ENCODE results near the gene C1QTNF4.

Gene C1QTNF4

GRCh38 chr11:47603295-47603694 lies 9.1 kb upstream of the C1QTNF4 start:
- DNase-seq (ENCODE audit: low read depth): no peak
- no peak overlapping the region for H3K4me3 ChIP-seq (ENCODE audit: low read depth, low read length)
- TF ChIP-seq CTCF (IDR thresholded peaks at IDR 0.05; ENCODE audit: low read depth, low read length): no peak
- TF ChIP-seq MYC (IDR thresholded peaks at IDR 0.05; ENCODE audit: low read depth, low read length): no peak
- TF ChIP-seq POLR2A (IDR thresholded peaks at IDR 0.05; ENCODE audit: extremely low read depth, insufficient read length): no peak
- TF ChIP-seq MAX (IDR thresholded peaks at IDR 0.05; ENCODE audit: low read depth, low read length): no peak

- no peak for DNase-seq (ENCODE audit: low read depth)
- no peak for TF ChIP-seq POLR2A (IDR thresholded peaks at IDR 0.05; ENCODE audit: extremely low read depth, insufficient read length)
- no peak for TF ChIP-seq MAX (IDR thresholded peaks at IDR 0.05; ENCODE audit: low read depth, low read length)
- TF ChIP-seq CTCF (IDR thresholded peaks at IDR 0.05; ENCODE audit: low read depth, low read length): no peak
- TF ChIP-seq MYC (IDR thresholded peaks at IDR 0.05; ENCODE audit: low read depth, low read length): no peak
- no peak overlapping the region for H3K4me3 ChIP-seq (ENCODE audit: low read depth, low read length)
These were observed 5.7 kb upstream of the C1QTNF4 start for GRCh38 chr11:47599902-47600301.

- no peak for DNase-seq (ENCODE audit: low read depth)
- H3K4me3 ChIP-seq (ENCODE audit: low read depth, low read length): no peak overlapping the region
- no peak for TF ChIP-seq CTCF (IDR thresholded peaks at IDR 0.05; ENCODE audit: low read depth, low read length)
- TF ChIP-seq POLR2A (IDR thresholded peaks at IDR 0.05; ENCODE audit: extremely low read depth, insufficient read length): no peak
- TF ChIP-seq MYC (IDR thresholded peaks at IDR 0.05; ENCODE audit: low read depth, low read length): no peak
- no peak for TF ChIP-seq MAX (IDR thresholded peaks at IDR 0.05; ENCODE audit: low read depth, low read length)
These were observed 1.8 kb upstream of the C1QTNF4 start for GRCh38 chr11:47595967-47596366.

GRCh38 chr11:47595029-47595428 lies 818 bp upstream of the C1QTNF4 start:
- no peak for DNase-seq (ENCODE audit: low read depth)
- TF ChIP-seq POLR2A (IDR thresholded peaks at IDR 0.05; ENCODE audit: extremely low read depth, insufficient read length) (no peak), CTCF (IDR thresholded peaks at IDR 0.05; ENCODE audit: low read depth, low read length) (no peak), MYC (IDR thresholded peaks at IDR 0.05; ENCODE audit: low read depth, low read length) (no peak), MAX (IDR thresholded peaks at IDR 0.05; ENCODE audit: low read depth, low read length) (no peak)
- H3K4me3 ChIP-seq (ENCODE audit: low read depth, low read length): no peak overlapping the region

- TF ChIP-seq POLR2A (IDR thresholded peaks at IDR 0.05; ENCODE audit: extremely low read depth, insufficient read length) (no peak), MAX (IDR thresholded peaks at IDR 0.05; ENCODE audit: low read depth, low read length) (no peak), MYC (IDR thresholded peaks at IDR 0.05; ENCODE audit: low read depth, low read length) (no peak), CTCF (IDR thresholded peaks at IDR 0.05; ENCODE audit: low read depth, low read length) (no peak)
- no peak overlapping the region for H3K4me3 ChIP-seq (ENCODE audit: low read depth, low read length)
- DNase-seq (ENCODE audit: low read depth): no peak
These were observed 698 bp downstream of the C1QTNF4 start for GRCh38 chr11:47593492-47593933.

GRCh38 chr11:47592970-47593369 lies 1.2 kb downstream of the C1QTNF4 start:
- no peak overlapping the region for H3K4me3 ChIP-seq (ENCODE audit: low read depth, low read length)
- DNase-seq (ENCODE audit: low read depth): no peak
- TF ChIP-seq MAX (IDR thresholded peaks at IDR 0.05; ENCODE audit: low read depth, low read length) (no peak), MYC (IDR thresholded peaks at IDR 0.05; ENCODE audit: low read depth, low read length) (no peak), CTCF (IDR thresholded peaks at IDR 0.05; ENCODE audit: low read depth, low read length) (no peak), POLR2A (IDR thresholded peaks at IDR 0.05; ENCODE audit: extremely low read depth, insufficient read length) (no peak)

Measured in NB4 (cell line).